A549 (cell line): ENCODE measurements around the gene SNRPA. TPM values are rescaled to one million over a fixed set of nuclear protein-coding genes. Genes with fewer than 3 reads are reported as not detected.

Source experiments
- ATAC-seq, 2 experiments: fragments of 200-7000 bp in 1 of 2; fragments of >200 bp in 1 of 2; cut with Nextera tagmentation in 1 of 2; cut with Tn5 transposase in 1 of 2; 3 replicates each; pipeline versions ENCODE4 v1.8.0 to v1.9.1; 2018 to 2020; ENCODE audit warnings: mild to moderate bottlenecking in 1 of 2, moderate library complexity in 1 of 2
- CTCF ChIA-PET: fragments of 300-600 bp; sonication (Branson Sonifier 250); formaldehyde crosslinking; extraction: SDS; loops from one replicate; lab custom pipeline; 2021; ENCODE audit warnings: antibody characterized with exemption, inconsistent platforms; lab: Yijun Ruan, JAX
- POLR2A ChIA-PET: fragments of 350-600 bp; formaldehyde crosslinking; extraction: SDS; loops from one replicate; lab custom pipeline; 2021; ENCODE audit warnings: antibody characterized with exemption, inconsistent platforms; lab: Yijun Ruan, JAX
- DNase-seq, 2 experiments: peaks; one replicate each; pipeline versions ENCODE4 v3.0.0 to v3.0.0-alpha.2; 2011 to 2016; ENCODE audit warnings: low read depth in 1 of 2, low spot score in 1 of 2
- FAIRE-seq: peaks from 2 replicates; lab custom pipeline; 2011; peaks lifted over from hg19 to GRCh38; lab: Jason Lieb, UNC
- H3K27ac ChIP-seq, 2 experiments: fragments of >200 bp; sonication (Bioruptor Twin); formaldehyde crosslinking; 3 replicates each; pipeline ENCODE4 v1.5.1; 2016 to 2017
- H3K4me1 ChIP-seq: fragments of >200 bp; sonication (Bioruptor Twin); formaldehyde crosslinking; 3 replicates; pipeline ENCODE4 v1.6.1; 2016
- H3K4me2 ChIP-seq: fragments of >200 bp; sonication (Bioruptor Twin); formaldehyde crosslinking; 3 replicates; pipeline ENCODE4 v1.6.1; 2016
- H3K4me3 ChIP-seq: fragments of >200 bp; sonication (Bioruptor Twin); formaldehyde crosslinking; 3 replicates; pipeline ENCODE4 v1.5.1; 2016
- H3K9me3 ChIP-seq: fragments of >200 bp; sonication (Bioruptor Twin); formaldehyde crosslinking; 3 replicates; pipeline ENCODE4 v1.6.1; 2016
- BCL3 ChIP-seq: fragments of >200 bp; sonication (Bioruptor Twin); formaldehyde crosslinking; IDR thresholded peaks from 3 replicates; pipeline ENCODE4 v1.6.1; 2016
- CBX2 ChIP-seq: fragments of 200-600 bp; sonication (generic); IDR thresholded peaks from 2 replicates; pipeline ENCODE4 v1.6.1; 2016; ENCODE audit warnings: low read depth, mild to moderate bottlenecking, borderline replicate concordance
- CBX8 ChIP-seq: fragments of 200-600 bp; sonication (generic); IDR thresholded peaks from 2 replicates; pipeline ENCODE4 v1.6.1; 2016
- E2F6 ChIP-seq: IDR thresholded peaks from 2 replicates; pipeline ENCODE4 v1.6.1; 2012; ENCODE audit warnings: low read depth, borderline replicate concordance
- EHMT2 ChIP-seq: fragments of 200-600 bp; sonication (generic); IDR thresholded peaks from 2 replicates; pipeline ENCODE4 v1.6.1; 2016; ENCODE audit warnings: antibody characterized with exemption, low read depth, mild to moderate bottlenecking, moderate library complexity
- ELK1 ChIP-seq: fragments of 150-350 bp; IDR thresholded peaks from 2 replicates; pipeline ENCODE4 v1.6.1; 2014; ENCODE audit warnings: low read depth, mild to moderate bottlenecking, low read length
- ESRRA ChIP-seq: fragments of 150-350 bp; IDR thresholded peaks from 2 replicates; pipeline ENCODE4 v1.6.1; 2014; ENCODE audit warnings: mild to moderate bottlenecking, low read length, borderline replicate concordance
- FOSB ChIP-seq: fragments of 250-450 bp; sonication (Bioruptor Pico); IDR thresholded peaks from 2 replicates; pipeline ENCODE4 v1.5.0; 2020; ENCODE audit warnings: mild to moderate bottlenecking, moderate library complexity
- GATA3 ChIP-seq: IDR thresholded peaks from 2 replicates; pipeline ENCODE4 v1.6.1; 2012; ENCODE audit warnings: borderline replicate concordance
- HEYL ChIP-seq: fragments of 250-450 bp; sonication (Bioruptor Pico); IDR thresholded peaks from 2 replicates; pipeline ENCODE4 v1.8.0; 2021; ENCODE audit warnings: mild to moderate bottlenecking, moderate library complexity
- HOXB13 ChIP-seq: fragments of 250-450 bp; sonication (Bioruptor Pico); IDR thresholded peaks from 2 replicates; pipeline ENCODE4 v1.5.0; 2020; ENCODE audit warnings: low read depth, mild to moderate bottlenecking, moderate library complexity
- HOXB5 ChIP-seq: fragments of 250-450 bp; sonication (Bioruptor Pico); IDR thresholded peaks from 2 replicates; pipeline ENCODE4 v1.5.0; 2020; ENCODE audit warnings: mild to moderate bottlenecking, moderate library complexity
- JUN ChIP-seq, 2 experiments: fragments of >200 bp; sonication (Bioruptor Twin); formaldehyde crosslinking; IDR thresholded peaks; 2 replicates in 1 of 2; 3 replicates in 1 of 2; pipeline ENCODE4 v1.6.1; 2016 to 2017
- JUNB ChIP-seq: fragments of >200 bp; sonication (Bioruptor Twin); formaldehyde crosslinking; IDR thresholded peaks from 2 replicates; pipeline ENCODE4 v1.6.1; 2016
- MAZ ChIP-seq: fragments of 150-350 bp; IDR thresholded peaks from 2 replicates; pipeline ENCODE4 v1.6.1; 2014; ENCODE audit warnings: antibody characterized with exemption, low read depth, low read length, borderline replicate concordance
- NPAS2 ChIP-seq: fragments of 250-450 bp; sonication (Bioruptor Pico); IDR thresholded peaks from 2 replicates; pipeline ENCODE4 v1.8.0; 2022; ENCODE audit warnings: mild to moderate bottlenecking, moderate library complexity, borderline replicate concordance
- NR3C1 ChIP-seq: fragments of >200 bp; sonication (Bioruptor Twin); formaldehyde crosslinking; IDR thresholded peaks from 3 replicates; pipeline ENCODE4 v1.6.1; 2017
- PBX3 ChIP-seq: IDR thresholded peaks from 2 replicates; pipeline ENCODE4 v1.6.1; 2012
- PHF8 ChIP-seq: fragments of 200-600 bp; sonication (generic); IDR thresholded peaks from 2 replicates; pipeline ENCODE4 v1.6.1; 2016; ENCODE audit warnings: low read depth, mild to moderate bottlenecking, antibody characterized with exemption, moderate library complexity, borderline replicate concordance
- POLR2A ChIP-seq: IDR thresholded peaks from 2 replicates; pipeline ENCODE4 v1.6.1; 2012; ENCODE audit warnings: mild to moderate bottlenecking, low read length
- POLR2AphosphoS2 ChIP-seq: conservative IDR thresholded peaks from 2 replicates; pipeline ENCODE4 v1.6.1; 2012; ENCODE audit warnings: low read length, improper control_type of control experiment, inconsistent platforms
- RAD21 ChIP-seq, 2 experiments: fragments of >200 bp in 1 of 2; sonication (Bioruptor Twin) in 1 of 2; formaldehyde crosslinking in 1 of 2; IDR thresholded peaks in 1 of 2; conservative IDR thresholded peaks in 1 of 2; 2 replicates in 1 of 2; 3 replicates in 1 of 2; pipeline ENCODE4 v1.6.1; 2012 to 2018; ENCODE audit warnings: inconsistent platforms in 1 of 2
- RARB ChIP-seq: fragments of 250-450 bp; sonication (Bioruptor Pico); IDR thresholded peaks from 2 replicates; pipeline ENCODE4 v1.8.0; 2021; ENCODE audit warnings: mild to moderate bottlenecking, moderate library complexity
- RFX5 ChIP-seq: fragments of 450-650 bp; IDR thresholded peaks from 2 replicates; pipeline ENCODE4 v1.7.1; 2014; ENCODE audit warnings: antibody characterized with exemption, mild to moderate bottlenecking, moderate library complexity
- RNF2 ChIP-seq: fragments of 200-600 bp; sonication (generic); IDR thresholded peaks from 2 replicates; pipeline ENCODE4 v1.6.1; 2016; ENCODE audit warnings: low read depth, mild to moderate bottlenecking, antibody characterized with exemption, moderate library complexity, borderline replicate concordance
- SREBF2 ChIP-seq: fragments of 450-650 bp; IDR thresholded peaks from 2 replicates; pipeline ENCODE4 v1.6.1; 2014; ENCODE audit warnings: mild to moderate bottlenecking, moderate library complexity
- TFCP2L1 ChIP-seq: fragments of 250-450 bp; sonication (Bioruptor Pico); IDR thresholded peaks from 2 replicates; pipeline ENCODE4 v1.5.0; 2021; ENCODE audit warnings: mild to moderate bottlenecking
- TP53 ChIP-seq: fragments of 250-450 bp; sonication (Bioruptor Pico); IDR thresholded peaks from 2 replicates; pipeline ENCODE4 v1.5.0; 2021; ENCODE audit warnings: mild to moderate bottlenecking, moderate library complexity
- USF2 ChIP-seq: fragments of 450-650 bp; IDR thresholded peaks from 2 replicates; pipeline ENCODE4 v1.6.1; 2014; ENCODE audit warnings: antibody characterized with exemption
- ZC3H11A ChIP-seq: fragments of 450-650 bp; IDR thresholded peaks from 2 replicates; pipeline ENCODE4 v1.6.1; 2014; ENCODE audit warnings: antibody characterized with exemption, mild to moderate bottlenecking
- ZNF302 ChIP-seq: fragments of 250-450 bp; sonication (Bioruptor Pico); IDR thresholded peaks from 2 replicates; pipeline ENCODE4 v1.9.0; 2021; ENCODE audit warnings: inconsistent platforms, mild to moderate bottlenecking, moderate library complexity
- WGBS: methylation state at CpG from one replicate; pipeline ENCODE4 v1.1.6; 2017; ENCODE audit errors: missing lambda C conversion rate; 5-methylcytosine and 5-hydroxymethylcytosine counted together
- polyA plus RNA-seq, 4 experiments: library from polyadenylated mRNA; depleted of rRNA in 3 of 4; stranded (reverse); fragments of >200 nt; fragmentation: RNase III in 1 of 4; extraction: RNeasy Plus Mini Kit Qiagen cat#74134 plus additional on column Dnase treatment in 1 of 4; gene quantifications; 2 replicates in 3 of 4; 3 replicates in 1 of 4; pipeline ENCODE4 v1.2.3, GENCODE V29; 2011 to 2017

Gene SNRPA
- polyA plus RNA-seq, 2 of the 4 experiments (the other 2 are of a cell fraction): 141 to 236 TPM

- Histone ChIP-seq H3K9me3 (no peaks in the 10 kb centered on the region), H3K4me3 (no peak overlapping the region), H3K4me2 (no peak overlapping the region), H3K27ac (no peak overlapping the region), H3K4me1 (peaks cover 14% of the 10 kb centered on the region)
- ChIA-PET POLR2A (no interaction called here), CTCF (interaction anchor here (0.8 to 6.5 kb wide), 3 partner anchors 18 to 57 kb away, joined by 3 to 65 read pairs (median 46); partner anchors contain the start of gene EGLN2)
- ATAC-seq: no peak
- WGBS: 94% methylated on average over 5 of the region's 5 CpGs
- no peak for FAIRE-seq
- no peak for DNase-seq
- TF ChIP-seq PHF8 (no peak), HOXB13 (CRISPR knock-in tag) (no peak), RAD21 (conservative IDR thresholded peaks at IDR 0.05 in 1 of 2, IDR thresholded peaks at IDR 0.05 in 1 of 2) (no peak), ESRRA (no peak), POLR2AphosphoS2 (no peak), TP53 (CRISPR knock-in tag) (no peak), ELK1 (no peak), JUN (IDR thresholded peaks at IDR 0.05) (no peak), CBX8 (no peak), EHMT2 (no peak), TFCP2L1 (CRISPR knock-in tag) (no peak), NR3C1 (no peak; the same call in 2 of the 3 replicates), USF2 (no peak), RARB (CRISPR knock-in tag) (no peak), GATA3 (no peak), RNF2 (no peak)
- TF ChIP-seq, all 56 proteins: peak for 0
Observed at GRCh38 chr19:40780582-40780981, 29.6 kb downstream of the SNRPA start.

- no peak for DNase-seq
- H3K4me3 ChIP-seq: no peak overlapping the region
- TF ChIP-seq JUNB (no peak), CBX2 (no peak), ZC3H11A (peak; percentile 99), POLR2A (no peak), SREBF2 (no peak), ESRRA (no peak), MAZ (no peak)
- ATAC-seq: no peak
- WGBS: 92% methylated on average over 7 of the region's 7 CpGs
- H3K4me1 ChIP-seq: peaks cover 14% of the 10 kb centered on the region
- no peak for FAIRE-seq
- no peak overlapping the region for H3K4me2 ChIP-seq
- ChIA-PET CTCF (interaction anchor here (6.5 kb wide), 1 partner anchor 25 kb away, joined by 46 read pairs; no protein-coding TSS in a partner anchor), POLR2A (interaction anchor here (0.6 kb wide), 1 partner anchor 47 kb away, joined by 4 read pairs; no protein-coding TSS in a partner anchor)
- H3K9me3 ChIP-seq: no peaks in the 10 kb centered on the region
- H3K27ac ChIP-seq: no peak overlapping the region
Observed at GRCh38 chr19:40781140-40781539, 30.1 kb downstream of the SNRPA start.

GRCh38 chr19:40783711-40784110 lies 32.7 kb downstream of the SNRPA start:
- WGBS: 88% methylated on average over 12 of the region's 14 CpGs
- FAIRE-seq (no peak), ATAC-seq (no peak), DNase-seq (no peak)
- ChIA-PET POLR2A (no interaction called here), CTCF (interaction anchor here (0.8 to 1.6 kb wide), 7 partner anchors 10 to 421 kb away, joined by 3 to 5 read pairs (median 3); no protein-coding TSS in a partner anchor)
- H3K4me2 ChIP-seq: no peak overlapping the region
- H3K4me1 ChIP-seq: peaks cover 6% of the 10 kb centered on the region
- TF ChIP-seq BCL3: no peak
- no peak for TF ChIP-seq HOXB5 (CRISPR knock-in tag)
- no peak for TF ChIP-seq ESRRA
- TF ChIP-seq POLR2A: no peak; the same call in 1 of the 2 replicates
- TF ChIP-seq RFX5: no peak
- TF ChIP-seq E2F6: no peak
- no peak for TF ChIP-seq HEYL (CRISPR knock-in tag)
- TF ChIP-seq PBX3: no peak
- TF ChIP-seq ZNF302 (CRISPR knock-in tag): no peak
- TF ChIP-seq HOXB13 (CRISPR knock-in tag): no peak
- TF ChIP-seq FOSB (CRISPR knock-in tag): no peak
- no peak for TF ChIP-seq NR3C1
- no peak for TF ChIP-seq NPAS2 (CRISPR knock-in tag)
- TF ChIP-seq JUNB: no peak
- H3K9me3 ChIP-seq: no peaks in the 10 kb centered on the region
- no peak overlapping the region for H3K4me3 ChIP-seq
- H3K27ac ChIP-seq: no peak overlapping the region
